Neural cell (in vitro differentiated cells): Measurements from ENCODE around the gene SHISA7.

Experiments used
- CTCF ChIP-seq: fragments of 450-650 bp; IDR thresholded peaks from 2 replicates; pipeline ENCODE4 v1.5.1; 2014; ENCODE audit warnings: antibody characterized with exemption, mild to moderate bottlenecking, moderate library complexity; ENCODE audit not compliant: poor library complexity, severe bottlenecking
- POLR2AphosphoS5 ChIP-seq: IDR thresholded peaks from 2 replicates; pipeline ENCODE4 v1.6.1; 2012

- TF ChIP-seq CTCF (no peak), POLR2AphosphoS5 (no peak)
Measured at GRCh38 chr19:55479045-55479444, 35.9 kb upstream of the SHISA7 start.
